ENCODE results near the gene ALDH2.

DNA sequence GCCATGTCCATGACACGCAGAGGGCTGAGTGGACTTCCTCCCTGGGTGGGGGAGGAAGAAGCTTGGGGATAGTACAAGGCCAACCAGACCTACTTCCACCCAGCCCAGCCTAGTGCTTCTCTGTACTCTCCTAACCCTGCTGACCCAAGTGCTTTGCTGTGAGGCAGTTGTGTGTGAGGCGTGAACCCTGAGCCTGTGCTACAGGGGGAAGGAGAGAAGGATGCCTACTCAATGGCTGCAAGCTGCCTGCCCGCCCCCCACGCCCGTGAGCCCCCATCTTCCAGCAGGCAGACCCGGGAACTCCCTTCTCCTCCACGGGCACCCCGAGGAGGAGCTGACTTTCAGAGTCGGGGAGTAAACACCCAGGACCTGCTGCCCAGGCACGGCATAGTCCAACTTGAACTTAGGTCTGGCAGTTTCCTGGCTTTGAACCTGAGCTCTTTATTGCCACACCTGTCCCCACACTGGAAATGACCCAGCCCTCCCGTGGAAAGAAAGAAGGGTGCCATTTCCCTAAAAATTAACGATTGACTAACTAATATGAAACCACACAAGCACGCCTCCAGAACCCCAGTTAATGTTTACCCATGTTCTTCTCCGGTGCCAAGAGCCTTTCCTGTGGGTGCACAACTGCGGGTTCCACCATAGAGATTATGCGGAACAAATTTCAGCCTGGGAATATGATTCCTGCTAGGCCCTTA lies 10.8 kb downstream of the ALDH2 start:
- TF ChIP-seq, protein P1, sequence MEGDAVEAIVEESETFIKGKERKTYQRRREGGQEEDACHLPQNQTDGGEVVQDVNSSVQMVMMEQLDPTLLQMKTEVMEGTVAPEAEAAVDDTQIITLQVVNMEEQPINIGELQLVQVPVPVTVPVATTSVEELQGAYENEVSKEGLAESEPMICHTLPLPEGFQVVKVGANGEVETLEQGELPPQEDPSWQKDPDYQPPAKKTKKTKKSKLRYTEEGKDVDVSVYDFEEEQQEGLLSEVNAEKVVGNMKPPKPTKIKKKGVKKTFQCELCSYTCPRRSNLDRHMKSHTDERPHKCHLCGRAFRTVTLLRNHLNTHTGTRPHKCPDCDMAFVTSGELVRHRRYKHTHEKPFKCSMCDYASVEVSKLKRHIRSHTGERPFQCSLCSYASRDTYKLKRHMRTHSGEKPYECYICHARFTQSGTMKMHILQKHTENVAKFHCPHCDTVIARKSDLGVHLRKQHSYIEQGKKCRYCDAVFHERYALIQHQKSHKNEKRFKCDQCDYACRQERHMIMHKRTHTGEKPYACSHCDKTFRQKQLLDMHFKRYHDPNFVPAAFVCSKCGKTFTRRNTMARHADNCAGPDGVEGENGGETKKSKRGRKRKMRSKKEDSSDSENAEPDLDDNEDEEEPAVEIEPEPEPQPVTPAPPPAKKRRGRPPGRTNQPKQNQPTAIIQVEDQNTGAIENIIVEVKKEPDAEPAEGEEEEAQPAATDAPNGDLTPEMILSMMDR (IDR thresholded peaks at IDR 0.05) = no peak
- no peak for TF ChIP-seq POLR2A (IDR thresholded peaks at IDR 0.05; ENCODE audit: low read depth)
